ENCODE data around the gene OR51B2.
"Not testable (repeated sequence)": the region's sequence is repeated elsewhere in the genome, so short reads cannot be mapped to it uniquely, and the experiment has no call there.

Gene OR51B2

DNA sequence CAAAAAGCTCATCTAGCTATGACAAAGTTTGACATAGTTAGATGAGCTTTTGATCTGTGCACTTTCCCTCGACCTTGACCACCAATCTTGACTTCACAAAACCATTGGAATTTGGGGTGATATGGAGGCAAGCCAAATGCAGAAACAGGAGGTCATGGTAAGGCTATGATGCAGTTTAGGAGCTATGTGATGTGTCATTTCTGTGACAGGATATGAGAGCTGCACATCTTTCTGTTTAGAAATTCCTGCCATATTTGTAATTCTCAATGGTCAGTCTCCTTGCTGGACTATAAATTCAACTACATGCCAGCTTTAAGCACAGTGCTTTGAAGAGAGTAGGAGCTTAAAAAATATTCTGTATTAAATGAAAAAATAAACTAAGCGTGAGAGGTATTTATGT, 40.1 kb upstream of the OR51B2 start:
- no peak for TF ChIP-seq CTCF (IDR thresholded peaks at IDR 0.05; ENCODE audit: low read depth, low read length)
- H3K4me3 ChIP-seq (ENCODE audit: low read depth, low read length) = no peak overlapping the region
- no peaks in the 10 kb centered on the region for H3K36me3 ChIP-seq
- H3K9me3 ChIP-seq (ENCODE audit: severe bottlenecking) = no peaks in the 10 kb centered on the region
- H3K27ac ChIP-seq = no peak overlapping the region
- no peak for DNase-seq
- H3K27me3 ChIP-seq (ENCODE audit: insufficient read depth, low read depth, severe bottlenecking) = peaks cover 59% of the 10 kb centered on the region

GRCh38 chr11:5363679-5364078, 39.6 kb upstream of the OR51B2 start:
- Histone ChIP-seq H3K27me3 (ENCODE audit: insufficient read depth, low read depth, severe bottlenecking) (peaks cover 54% of the 10 kb centered on the region), H3K27ac (no peak overlapping the region), H3K36me3 (no peaks in the 10 kb centered on the region), H3K9me3 (ENCODE audit: severe bottlenecking) (no peaks in the 10 kb centered on the region), H3K4me3 (ENCODE audit: low read depth, low read length) (no peak overlapping the region)
- DNase-seq = no peak
- TF ChIP-seq CTCF (IDR thresholded peaks at IDR 0.05; ENCODE audit: low read depth, low read length) = no peak

GRCh38 chr11:5362017-5362625, 38.0 kb upstream of the OR51B2 start:
- no peak overlapping the region for H3K4me3 ChIP-seq (ENCODE audit: low read depth, low read length)
- H3K27me3 ChIP-seq (ENCODE audit: insufficient read depth, low read depth, severe bottlenecking) = peaks cover 40% of the 10 kb centered on the region
- no peaks in the 10 kb centered on the region for H3K36me3 ChIP-seq
- no peak overlapping the region for H3K27ac ChIP-seq
- no peaks in the 10 kb centered on the region for H3K9me3 ChIP-seq (ENCODE audit: severe bottlenecking)
- no peak for DNase-seq
- no peak for TF ChIP-seq CTCF (IDR thresholded peaks at IDR 0.05; ENCODE audit: low read depth, low read length)

- H3K4me3 ChIP-seq (ENCODE audit: low read depth, low read length) = not testable (repeated sequence)
Observed at GRCh38 chr11:5356031-5356430, 31.9 kb upstream of the OR51B2 start.

GRCh38 chr11:5351208-5351607, 27.1 kb upstream of the OR51B2 start, which contains the start of gene OR51B6:
Gene OR51B6 (plus strand): TSS chr11:5351508. CDS start chr11:5351508, 0 bp downstream.
- peaks cover 45% of the 10 kb centered on the region for H3K27me3 ChIP-seq (ENCODE audit: insufficient read depth, low read depth, severe bottlenecking)
- TF ChIP-seq CTCF (IDR thresholded peaks at IDR 0.05; ENCODE audit: low read depth, low read length) = no peak
- DNase-seq = no peak
- no peak within 1 kb of the TSS for H3K27ac ChIP-seq
- no peak within 1 kb of the TSS for H3K4me3 ChIP-seq (ENCODE audit: low read depth, low read length)
- no peaks in the 10 kb centered on the region for H3K36me3 ChIP-seq
- no peaks in the 10 kb centered on the region for H3K9me3 ChIP-seq (ENCODE audit: severe bottlenecking)

More at GRCh38 chr11:5356031-5356430, 31.9 kb upstream of the OR51B2 start:
- DNase-seq; H3K27ac ChIP-seq; H3K36me3 ChIP-seq; H3K9me3 ChIP-seq (ENCODE audit: severe bottlenecking): not testable (repeated sequence)
- peaks cover 22% of the 10 kb centered on the region for H3K27me3 ChIP-seq (ENCODE audit: insufficient read depth, low read depth, severe bottlenecking)

GRCh38 chr11:5349550-5349949, 25.5 kb upstream of the OR51B2 start:
- Histone ChIP-seq H3K27ac (no peak overlapping the region), H3K36me3 (no peaks in the 10 kb centered on the region), H3K27me3 (ENCODE audit: insufficient read depth, low read depth, severe bottlenecking) (peaks cover 42% of the 10 kb centered on the region), H3K9me3 (ENCODE audit: severe bottlenecking) (no peaks in the 10 kb centered on the region), H3K4me3 (ENCODE audit: low read depth, low read length) (no peak overlapping the region)
- TF ChIP-seq CTCF (IDR thresholded peaks at IDR 0.05; ENCODE audit: low read depth, low read length) = no peak
- no peak for DNase-seq

Measured in WERI-Rb-1 (cell line).